NCI-H146 (cell line): ENCODE results near the gene SCARB2.

ENCODE experiments used
- DNase-seq: peaks from one replicate; lab custom pipeline; 2025; lab: John Stamatoyannopoulos, UW

SCARB2 gene

DNA sequence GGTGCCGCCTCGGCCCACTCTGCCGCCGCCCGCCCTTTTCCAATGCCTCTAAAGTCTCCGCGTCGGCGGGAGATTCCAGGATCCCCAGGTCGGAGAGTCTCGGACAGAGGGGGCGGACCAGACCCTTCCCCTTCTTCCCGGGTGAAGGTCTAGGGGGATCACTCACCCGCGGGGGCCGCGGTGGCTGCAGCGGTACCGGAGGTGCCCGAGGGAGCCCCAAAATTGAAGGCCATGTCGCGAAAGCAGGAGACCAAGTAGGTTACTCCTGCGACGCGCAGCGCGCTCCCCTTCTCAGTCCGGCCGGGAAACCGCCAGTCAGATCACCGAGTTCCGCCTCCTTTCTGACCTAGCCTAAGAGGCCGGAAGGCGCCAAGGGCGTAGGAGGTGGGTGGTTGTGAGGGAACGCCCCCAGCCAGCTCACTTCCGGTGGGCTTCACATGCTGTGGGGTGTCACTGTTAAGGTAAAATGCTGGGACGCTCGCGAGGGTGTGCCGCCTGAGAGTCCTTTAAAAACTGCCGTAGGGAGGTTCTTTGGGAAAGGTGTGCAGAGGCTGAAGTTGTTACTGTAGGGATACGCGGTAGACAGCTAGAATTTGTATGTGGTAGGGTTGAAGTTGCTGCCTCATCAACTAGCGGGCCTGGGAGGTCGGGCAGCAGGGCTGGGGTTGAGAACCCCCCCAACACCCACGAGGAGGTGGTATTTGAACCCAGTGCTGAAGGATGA, 65.3 kb downstream of the SCARB2 start, which contains the start of gene NUP54:
Gene NUP54 (minus strand): TSS at position 256 of the 724 bp plus-strand sequence. CDS start 23 bp downstream, at position 233.
- peak; percentile 94 for DNase-seq

DNA sequence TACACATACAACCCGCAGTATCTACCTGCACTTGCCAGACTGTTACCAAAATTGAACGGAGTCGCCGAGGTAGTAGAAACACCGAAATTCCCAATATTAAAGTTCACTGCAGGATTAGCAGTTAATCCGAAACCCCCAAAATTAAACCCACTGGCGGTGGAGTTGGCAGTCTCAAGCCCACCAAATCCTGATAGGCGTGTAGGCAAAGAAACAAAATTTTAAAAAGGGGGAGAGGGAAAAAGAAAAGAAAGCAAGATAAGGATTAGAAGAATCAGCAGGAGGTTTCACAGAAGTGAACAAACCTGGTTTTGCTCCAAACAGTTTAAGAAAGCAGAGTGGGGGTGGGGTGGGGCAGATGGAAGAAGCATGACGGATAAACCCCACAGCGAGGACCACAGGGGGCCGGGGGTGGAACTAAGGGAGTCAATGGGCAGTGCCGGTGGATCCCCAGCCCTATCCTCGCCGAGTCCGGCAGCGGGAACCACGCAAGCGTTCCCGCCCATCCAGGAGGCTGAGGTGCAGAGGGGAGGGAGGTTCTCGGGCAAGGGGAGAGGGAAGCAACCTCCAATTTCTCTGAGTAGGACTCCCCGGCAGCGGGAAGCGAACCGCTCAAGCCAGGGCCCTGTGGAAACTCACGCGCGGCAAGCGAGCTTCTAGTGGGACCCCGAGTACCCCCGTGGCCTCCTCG, 66.0 kb downstream of the SCARB2 start:
- peak; percentile 96 for DNase-seq

DNA sequence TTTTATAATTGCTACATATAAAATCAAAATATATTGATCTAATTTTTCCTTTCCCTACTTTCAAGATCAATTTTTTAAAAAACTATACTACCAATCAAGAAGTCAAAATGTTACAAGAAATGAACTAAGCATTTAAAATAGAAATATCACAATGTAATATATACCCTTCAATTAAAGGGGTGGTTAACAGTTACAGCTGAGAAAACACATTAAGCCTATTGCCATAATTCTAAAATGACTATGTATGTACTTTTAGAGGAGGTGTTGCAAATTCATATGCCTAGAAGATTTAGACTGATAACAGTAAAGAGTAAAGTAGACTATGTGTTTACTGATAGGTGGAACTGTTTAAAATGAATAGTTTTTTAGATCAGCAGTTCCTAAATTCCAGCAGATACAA, 69.1 kb downstream of the SCARB2 start:
- no peak for DNase-seq

DNA sequence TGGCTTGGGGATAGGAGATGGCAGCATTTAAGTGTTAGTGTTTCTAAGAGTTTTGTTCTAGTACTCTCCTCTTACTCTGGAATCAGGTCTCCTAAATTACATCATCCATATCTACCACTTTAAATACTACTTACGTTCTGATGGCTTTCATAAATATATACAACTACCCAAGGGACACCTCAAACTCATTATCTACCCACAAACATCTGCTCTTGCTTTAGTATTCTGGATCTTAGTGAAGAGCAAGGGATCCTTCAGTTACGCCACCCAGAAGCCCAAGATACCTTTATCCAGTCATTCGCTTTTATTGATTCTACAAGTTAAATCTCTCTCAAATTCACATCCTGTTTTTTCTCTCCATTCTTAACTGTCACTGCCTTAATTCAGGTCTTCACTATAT, 72.4 kb downstream of the SCARB2 start:
- DNase-seq: no peak

GRCh38 chr4:76127754-76128153, 85.9 kb downstream of the SCARB2 start:
- no peak for DNase-seq

DNA sequence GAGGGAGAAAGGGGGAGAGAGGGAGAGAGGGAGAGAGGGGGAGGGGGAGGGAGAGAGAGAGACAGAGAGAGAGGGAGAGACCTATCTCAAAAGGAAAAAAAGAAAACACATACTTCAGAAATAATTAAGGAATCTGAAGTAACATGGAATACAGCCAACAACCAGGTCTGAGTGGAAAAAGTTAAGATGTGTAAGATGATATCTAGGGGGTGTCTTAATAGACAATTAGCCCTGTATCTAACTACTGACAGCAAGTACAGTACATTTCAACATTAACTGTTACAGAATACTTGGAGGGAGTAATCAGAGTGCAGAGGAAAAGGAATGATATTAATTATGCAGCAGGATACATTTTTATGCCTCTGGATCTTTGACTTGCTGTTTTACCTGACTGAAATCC, 87.8 kb downstream of the SCARB2 start:
- DNase-seq: no peak

- no peak for DNase-seq
Measured at GRCh38 chr4:76120199-76120598, 93.4 kb downstream of the SCARB2 start.

DNA sequence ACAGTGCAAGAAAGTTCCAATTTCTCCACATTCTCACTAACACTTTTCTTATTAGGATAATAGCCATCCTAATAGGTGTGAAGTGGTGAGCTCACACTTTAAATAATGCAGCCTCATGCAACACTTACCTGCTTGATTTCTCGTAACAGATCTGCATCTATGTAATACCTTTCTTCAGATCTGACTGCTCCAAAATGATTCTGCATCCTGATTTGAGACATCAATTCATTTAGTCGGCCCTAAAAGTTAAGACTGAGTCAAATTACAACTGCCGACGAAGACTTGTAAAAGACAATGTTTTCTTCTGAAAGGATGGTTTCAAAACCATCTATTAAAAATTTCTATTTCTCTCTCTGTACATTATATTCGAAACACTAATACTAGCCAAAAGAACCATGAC, 96.1 kb downstream of the SCARB2 start:
- no peak for DNase-seq

DNA sequence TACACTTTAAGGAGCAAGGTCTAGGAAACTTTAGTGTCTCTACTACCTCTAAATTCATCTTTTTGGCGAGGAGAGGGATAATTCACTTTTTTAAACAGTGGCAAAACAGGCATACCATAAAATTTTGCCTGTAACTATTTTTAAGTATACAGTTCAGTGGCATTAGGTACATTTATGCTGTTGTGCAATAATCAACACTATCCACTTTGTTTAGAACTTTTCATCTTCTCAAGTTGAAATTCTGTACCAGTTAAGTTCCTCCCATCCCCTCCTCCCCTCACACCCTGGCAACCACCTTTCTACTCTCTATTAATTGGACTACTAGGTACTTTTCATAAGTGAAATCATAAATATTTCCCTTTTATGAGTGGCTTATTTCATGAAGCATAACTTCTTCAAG, 96.8 kb downstream of the SCARB2 start:
- DNase-seq: no peak
